Body of pancreas (tissue), 4 donors: ENCODE measurements around the gene MRPS5. TPM values are rescaled to one million over a fixed set of nuclear protein-coding genes. Genes with fewer than 3 reads are reported as not detected.
A peak's percentile ranks its signal among the peaks of the same experiment; 100 is the strongest.

Experiments
- ATAC-seq: fragments of 150-250 bp; one replicate; pipeline ENCODE4 v1.9.1; 2016
- DNase-seq, 4 donors: peaks; one replicate each; pipeline ENCODE4 v3.0.0-alpha.2; 2019
- H3K27ac ChIP-seq, 4 donors: fragments of 200-600 bp; sonication (generic); 1 replicate in 3 of 4; 2 replicates in 1 of 4; pipeline versions ENCODE4 v1.5.1 to v1.6.1; 2016 to 2019; ENCODE audit warnings: mild to moderate bottlenecking in 1 of 4, mixed read lengths in 1 of 4, moderate library complexity in 1 of 4
- H3K27me3 ChIP-seq, 2 donors: fragments of 200-600 bp; sonication (generic); one replicate each; pipeline ENCODE4 v1.6.0; 2016; ENCODE audit warnings: mild to moderate bottlenecking in 1 of 2
- H3K36me3 ChIP-seq, 2 donors: fragments of 200-600 bp; sonication (generic); replicated peaks in 1 of 2; 2 replicates each; pipeline ENCODE4 v1.5.1; 2016; ENCODE audit warnings: low read depth in 2 of 2; ENCODE audit not compliant: insufficient read depth in 1 of 2
- H3K4me1 ChIP-seq: fragments of 200-600 bp; sonication (generic); one replicate; pipeline ENCODE4 v1.6.0; 2016
- H3K4me3 ChIP-seq, 2 donors: fragments of 200-600 bp; sonication (generic); 1 replicate in 1 of 2; 2 replicates in 1 of 2; pipeline ENCODE4 v1.5.1; 2016 to 2019
- H3K9me3 ChIP-seq, 3 donors: fragments of 200-600 bp; sonication (generic); 1 replicate in 2 of 3; 2 replicates in 1 of 3; pipeline ENCODE4 v1.5.1; 2016
- CTCF ChIP-seq, 7 experiments: fragments of 450-650 bp in 4 of 7; fragments of 200-600 bp in 3 of 7; sonication (generic) in 3 of 7; IDR thresholded peaks; one replicate each; pipeline ENCODE4 v1.5.1; 2016 to 2019; ENCODE audit warnings: antibody characterized with exemption in 7 of 7
- POLR2A ChIP-seq, 3 donors: fragments of 450-650 bp; IDR thresholded peaks; one replicate each; pipeline ENCODE4 v1.6.1; 2016; ENCODE audit warnings: antibody characterized with exemption in 3 of 3, mild to moderate bottlenecking in 2 of 3
- WGBS, 2 donors: methylation state at CpG; one replicate each; pipeline ENCODE4 v1.1.5; 2017; 5-methylcytosine and 5-hydroxymethylcytosine counted together
- intact Hi-C: fragments of 100-400 bp; cut with DNase I; formaldehyde crosslinking; loops from one replicate; pipeline ENCODE4 v1.15.1; 2023
- total RNA-seq, 2 donors: library from RNA; depleted of rRNA; stranded (reverse); fragments of >200 nt; gene quantifications; one replicate each; pipeline ENCODE4 v1.1.0, GENCODE V29; 2016

Gene MRPS5
- total RNA-seq, 2 donors from 2014 or later: 31.6 to 46.1 TPM

- WGBS, 2 donors: 50 to 76% methylated on average over 9 to 12 of the region's 12 CpGs
- intact Hi-C loops: no loop called here
- peak overlapping the region in 3 of 4 donors; percentile 56 to 78 (median 65) for H3K27ac ChIP-seq
- no peak overlapping the region for H3K4me3 ChIP-seq
- peaks cover 21% of the 10 kb centered on the region for H3K4me1 ChIP-seq
- no peaks in the 10 kb centered on the region for H3K27me3 ChIP-seq
- ATAC-seq (no peak), DNase-seq (no peak)
- TF ChIP-seq POLR2A (IDR thresholded peaks at IDR 0.05): no peak
- TF ChIP-seq CTCF (IDR thresholded peaks at IDR 0.05): no peak
- H3K9me3 ChIP-seq: no peaks in the 10 kb centered on the region
- H3K36me3 ChIP-seq: no peaks in the 10 kb centered on the region
Observed at GRCh38 chr2:95059656-95060370, 61.8 kb downstream of the MRPS5 start.

- peak in 3 of 4 donors; percentile 43 to 47 (median 47) for DNase-seq
- ATAC-seq: peak; percentile 74
- Histone ChIP-seq H3K9me3 (no peaks in the 10 kb centered on the region), H3K4me1 (peaks cover 21% of the 10 kb centered on the region), H3K27me3 (no peaks in the 10 kb centered on the region), H3K36me3 (no peaks in the 10 kb centered on the region), H3K4me3 (no peak overlapping the region), H3K27ac (peak overlapping the region in 3 of 4 donors; percentile 56 to 78 (median 65))
- TF ChIP-seq POLR2A (IDR thresholded peaks at IDR 0.05) (peak in 2 of 3 donors; percentile 22 to 35), CTCF (IDR thresholded peaks at IDR 0.05) (no peak)
- intact Hi-C loops: no loop called here
- WGBS, 2 donors: 33 to 36% methylated on average over 5 to 11 of the region's 11 CpGs
Observed at GRCh38 chr2:95058989-95059641, 62.5 kb downstream of the MRPS5 start.

- Histone ChIP-seq H3K4me3 (no peak overlapping the region), H3K4me1 (peaks cover 21% of the 10 kb centered on the region), H3K27ac (peak overlapping the region in 3 of 4 donors; percentile 56 to 78 (median 65)), H3K9me3 (no peaks in the 10 kb centered on the region), H3K27me3 (no peaks in the 10 kb centered on the region), H3K36me3 (no peaks in the 10 kb centered on the region)
- no peak for ATAC-seq
- no peak for DNase-seq
- WGBS, 2 donors: 37 to 43% methylated on average over 7 to 9 of the region's 9 CpGs
- TF ChIP-seq POLR2A (IDR thresholded peaks at IDR 0.05) (no peak), CTCF (IDR thresholded peaks at IDR 0.05) (no peak)
- intact Hi-C loops: no loop called here
Observed at GRCh38 chr2:95058466-95058988, 63.1 kb downstream of the MRPS5 start.

- DNase-seq: peak in 1 of 4 donors; percentile 26
Observed at GRCh38 chr2:95057535-95058370, 63.9 kb downstream of the MRPS5 start.

More at GRCh38 chr2:95057535-95058370, 63.9 kb downstream of the MRPS5 start:
- peak; percentile 34 for ATAC-seq
- TF ChIP-seq POLR2A (IDR thresholded peaks at IDR 0.05) (no peak), CTCF (IDR thresholded peaks at IDR 0.05) (no peak)
- intact Hi-C loops: no loop called here
- WGBS, 2 donors: 49 to 51% methylated on average over 18 to 28 of the region's 28 CpGs
- H3K4me3 ChIP-seq: no peak overlapping the region
- H3K27ac ChIP-seq: peak overlapping the region in 2 of 4 donors; percentile 52 to 65
- no peaks in the 10 kb centered on the region for H3K9me3 ChIP-seq
- peaks cover 21% of the 10 kb centered on the region for H3K4me1 ChIP-seq
- H3K27me3 ChIP-seq: no peaks in the 10 kb centered on the region
- no peaks in the 10 kb centered on the region for H3K36me3 ChIP-seq
